AG09319 (cell line): Measurements from ENCODE around the gene TMEM213.

Experiments used
- DNase-seq: peaks from one replicate; pipeline ENCODE4 v3.0.0-alpha.2; 2010; ENCODE audit warnings: low read depth; ENCODE audit errors: extremely low read depth
- TF ChIP-seq, protein P1 (sequence below): IDR thresholded peaks from 2 replicates; pipeline ENCODE4 v1.5.1; 2011; ENCODE audit warnings: low read depth, mild to moderate bottlenecking, inconsistent platforms, low read length, moderate library complexity

TMEM213 gene

DNA sequence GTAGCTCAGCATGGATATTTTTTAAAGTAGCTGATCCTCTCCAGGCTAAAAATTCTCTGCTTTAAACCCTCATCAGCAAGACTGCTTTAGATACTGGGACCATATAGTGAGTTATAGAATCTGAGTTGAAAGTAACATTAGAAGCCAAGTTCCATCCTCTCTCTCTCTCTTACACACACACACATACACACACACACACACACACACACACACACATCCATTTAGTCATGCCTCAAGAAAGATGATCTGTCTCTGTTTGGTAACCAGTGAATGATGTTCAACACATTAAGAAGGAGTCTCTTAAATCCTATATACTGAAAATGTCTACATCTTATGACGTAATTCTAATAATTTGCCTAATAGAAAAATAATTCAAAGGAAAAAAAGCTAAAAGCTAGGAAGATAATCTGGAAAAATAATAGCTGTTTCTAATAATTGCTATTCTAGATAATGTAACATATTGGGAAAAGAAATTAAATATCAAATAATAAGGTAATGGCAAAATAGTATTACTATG lies 17.1 kb downstream of the TMEM213 start:
- TF ChIP-seq, protein P1, sequence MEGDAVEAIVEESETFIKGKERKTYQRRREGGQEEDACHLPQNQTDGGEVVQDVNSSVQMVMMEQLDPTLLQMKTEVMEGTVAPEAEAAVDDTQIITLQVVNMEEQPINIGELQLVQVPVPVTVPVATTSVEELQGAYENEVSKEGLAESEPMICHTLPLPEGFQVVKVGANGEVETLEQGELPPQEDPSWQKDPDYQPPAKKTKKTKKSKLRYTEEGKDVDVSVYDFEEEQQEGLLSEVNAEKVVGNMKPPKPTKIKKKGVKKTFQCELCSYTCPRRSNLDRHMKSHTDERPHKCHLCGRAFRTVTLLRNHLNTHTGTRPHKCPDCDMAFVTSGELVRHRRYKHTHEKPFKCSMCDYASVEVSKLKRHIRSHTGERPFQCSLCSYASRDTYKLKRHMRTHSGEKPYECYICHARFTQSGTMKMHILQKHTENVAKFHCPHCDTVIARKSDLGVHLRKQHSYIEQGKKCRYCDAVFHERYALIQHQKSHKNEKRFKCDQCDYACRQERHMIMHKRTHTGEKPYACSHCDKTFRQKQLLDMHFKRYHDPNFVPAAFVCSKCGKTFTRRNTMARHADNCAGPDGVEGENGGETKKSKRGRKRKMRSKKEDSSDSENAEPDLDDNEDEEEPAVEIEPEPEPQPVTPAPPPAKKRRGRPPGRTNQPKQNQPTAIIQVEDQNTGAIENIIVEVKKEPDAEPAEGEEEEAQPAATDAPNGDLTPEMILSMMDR = no peak

GRCh38 chr7:138816650-138817049 lies 18.9 kb downstream of the TMEM213 start:
- TF ChIP-seq, protein P1 = no peak
- DNase-seq = no peak

More for the DNA sequence above, 17.1 kb downstream of the TMEM213 start:
- DNase-seq = no peak

DNA sequence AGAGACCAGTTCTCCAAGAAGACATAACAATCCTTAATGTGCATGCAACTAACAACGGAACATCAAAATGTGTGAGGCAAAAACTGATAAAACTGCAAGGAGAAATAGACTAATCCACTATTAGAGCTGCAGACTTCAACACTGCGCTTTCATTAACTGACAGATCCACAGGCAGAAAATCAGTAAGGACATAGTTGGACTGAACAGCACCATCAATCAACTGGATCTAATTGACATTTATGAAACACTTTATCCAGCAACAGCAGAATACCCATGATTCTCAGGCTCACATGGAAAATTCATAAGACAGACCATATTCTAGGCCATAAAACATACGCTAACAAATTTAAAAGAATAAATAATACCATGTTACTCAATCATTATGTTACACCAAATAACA lies 21.8 kb downstream of the TMEM213 start:
- TF ChIP-seq, protein P1 = no peak

GRCh38 chr7:138821912-138822311 lies 24.1 kb downstream of the TMEM213 start:
- TF ChIP-seq, protein P1 = no peak
- no peak for DNase-seq

More for the DNA sequence above, 21.8 kb downstream of the TMEM213 start:
- no peak for DNase-seq

DNA sequence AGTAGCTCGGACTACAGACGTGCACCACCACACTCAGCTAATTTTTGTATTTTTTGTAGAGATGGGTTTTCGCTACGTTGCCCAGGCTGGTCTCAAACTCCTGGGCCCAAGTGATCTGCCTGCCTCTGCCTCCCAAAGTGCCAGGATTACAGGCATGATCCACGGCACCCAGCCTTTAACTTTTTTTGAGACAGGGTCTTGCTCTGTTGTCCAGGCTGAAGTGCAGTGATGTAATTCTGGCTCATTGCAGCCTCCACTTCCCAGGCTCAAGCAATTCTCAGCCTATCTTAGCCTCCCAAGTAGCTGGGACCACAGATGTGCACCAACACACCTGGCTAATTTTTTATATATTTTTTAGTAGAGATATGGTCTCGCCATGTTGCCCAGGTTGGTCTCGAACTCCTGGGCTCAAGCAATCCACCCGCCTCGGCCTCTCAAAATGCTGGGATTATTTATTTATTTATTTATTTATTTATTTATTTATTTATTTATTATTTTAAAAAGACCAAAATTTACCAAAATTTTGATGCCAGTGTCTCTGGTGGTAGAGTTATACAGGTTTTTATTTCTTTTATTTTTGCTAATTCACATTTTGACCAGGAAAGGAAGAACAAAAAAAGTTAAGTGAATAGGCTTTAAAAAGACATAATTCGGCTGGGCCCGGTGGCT lies 25.2 kb downstream of the TMEM213 start:
- DNase-seq = no peak
- TF ChIP-seq, protein P1 = no peak

DNA sequence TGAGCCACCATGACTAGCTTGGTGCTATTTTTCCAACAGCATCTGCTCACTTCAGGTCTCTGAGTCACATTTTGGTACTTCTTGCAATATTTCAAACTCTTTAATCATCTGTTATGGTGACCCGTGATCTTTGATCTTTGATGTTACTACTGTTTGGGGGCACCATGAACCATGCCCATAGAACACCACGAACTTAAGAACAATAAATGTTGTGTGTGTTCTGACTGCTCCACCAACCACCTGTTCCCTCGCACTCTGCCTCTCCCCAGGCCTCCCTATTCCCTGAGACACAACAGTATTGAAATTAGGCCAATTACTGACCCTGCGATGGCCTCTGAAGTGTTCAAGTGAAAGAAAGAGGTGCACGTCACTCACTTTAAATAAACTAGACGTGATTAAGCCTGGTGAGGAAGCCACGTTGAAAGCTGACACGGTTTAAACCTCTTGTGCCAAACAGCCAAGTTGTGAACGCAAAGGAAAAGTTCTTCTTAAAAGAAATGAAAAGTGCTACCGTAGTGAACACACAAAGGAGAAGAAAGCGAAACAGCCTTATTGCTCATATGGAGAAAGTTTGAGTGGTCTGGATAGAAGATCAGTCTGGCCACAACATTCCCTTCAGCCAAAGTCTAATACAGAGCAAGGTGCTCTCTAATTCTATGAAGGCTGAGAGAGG lies 27.4 kb downstream of the TMEM213 start:
- DNase-seq = no peak

More for the DNA sequence above, 27.4 kb downstream of the TMEM213 start:
- TF ChIP-seq, protein P1 = no peak
